ENCODE results near the gene RTP4. TPM values are rescaled to one million over a fixed set of nuclear protein-coding genes. Genes with fewer than 3 reads are reported as not detected.
"Not testable (repeated sequence)": the region's sequence is repeated elsewhere in the genome, so short reads cannot be mapped to it uniquely, and the experiment has no call there.

RTP4 gene
- total RNA-seq, 4 donors from 2014 or later, result 0.35 to 4.2 (median 0.95) TPM

DNA sequence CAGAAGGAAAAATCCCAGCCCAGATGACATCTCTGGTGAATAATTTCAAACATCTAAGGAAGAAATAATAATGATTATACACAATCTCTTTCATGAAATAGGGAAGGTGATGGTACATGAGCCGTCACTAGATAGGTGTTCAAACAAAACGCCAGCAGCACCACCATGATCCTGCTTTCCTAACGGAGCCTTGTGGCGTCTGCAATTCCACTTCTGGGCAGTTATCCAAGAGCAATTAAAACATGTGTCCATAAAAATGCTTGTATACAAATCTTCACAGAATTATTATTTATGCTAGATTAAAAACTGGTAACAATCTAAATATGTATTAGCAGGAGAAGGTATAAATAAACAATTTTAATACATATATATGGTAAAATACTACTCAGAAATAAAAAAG, 33.7 kb downstream of the RTP4 start:
- no peaks in the 10 kb centered on the region for H3K9me3 ChIP-seq
- peaks cover 0 to 8% (median 0%) of the 10 kb centered on the region in 3 donors for H3K4me1 ChIP-seq
- DNase-seq, result no peak
- no peak for TF ChIP-seq POLR2A (IDR thresholded peaks at IDR 0.05)
- peaks cover 0 to 21% (median 0%) of the 10 kb centered on the region in 4 donors for H3K27me3 ChIP-seq
- intact Hi-C loops (cut with DNase I), result no loop called here
- H3K27ac ChIP-seq, result no peak overlapping the region
- 63 to 67% methylated on average over 4 of the region's 4 CpGs for WGBS, 2 donors
- H3K36me3 ChIP-seq, result no peaks in the 10 kb centered on the region
- no peak overlapping the region for H3K4me3 ChIP-seq

DNA sequence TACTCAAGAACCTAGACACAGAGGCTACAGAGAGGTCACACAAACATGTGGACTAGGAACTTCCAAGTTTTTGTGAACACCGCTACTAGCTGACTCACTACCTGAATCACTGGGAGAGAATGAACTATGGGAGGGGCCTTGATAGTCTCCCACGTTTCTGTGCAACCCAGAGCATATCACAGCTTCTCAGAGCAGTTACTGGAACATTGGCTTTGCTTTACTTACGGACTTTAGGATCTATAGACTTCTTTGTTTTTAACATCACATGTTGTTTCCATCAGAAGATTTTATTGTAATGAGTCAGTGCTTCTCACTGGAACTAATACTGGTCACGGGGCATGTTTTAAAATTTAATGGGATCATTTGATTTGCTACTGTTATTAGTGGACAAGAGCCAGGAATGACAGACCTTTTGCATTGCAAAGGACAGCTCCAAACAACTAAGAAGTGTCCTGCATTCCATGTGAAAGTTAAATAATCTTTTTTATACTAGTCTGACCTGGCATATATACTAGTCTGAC, 35.6 kb downstream of the RTP4 start:
- H3K27ac ChIP-seq, result no peak overlapping the region
- intact Hi-C loops (cut with DNase I), result no loop called here
- TF ChIP-seq CTCF (IDR thresholded peaks at IDR 0.05) (no peak), POLR2A (IDR thresholded peaks at IDR 0.05) (no peak)
- H3K4me1 ChIP-seq, result peaks cover 0 to 8% (median 0%) of the 10 kb centered on the region in 3 donors
- H3K9me3 ChIP-seq, result no peaks in the 10 kb centered on the region
- DNase-seq, result no peak
- H3K36me3 ChIP-seq, result no peaks in the 10 kb centered on the region
- H3K27me3 ChIP-seq, result peaks cover 0 to 13% (median 0%) of the 10 kb centered on the region in 4 donors
- no peak overlapping the region for H3K4me3 ChIP-seq
- WGBS, 2 donors, result 15 to 25% methylated on average over 4 of the region's 4 CpGs

DNA sequence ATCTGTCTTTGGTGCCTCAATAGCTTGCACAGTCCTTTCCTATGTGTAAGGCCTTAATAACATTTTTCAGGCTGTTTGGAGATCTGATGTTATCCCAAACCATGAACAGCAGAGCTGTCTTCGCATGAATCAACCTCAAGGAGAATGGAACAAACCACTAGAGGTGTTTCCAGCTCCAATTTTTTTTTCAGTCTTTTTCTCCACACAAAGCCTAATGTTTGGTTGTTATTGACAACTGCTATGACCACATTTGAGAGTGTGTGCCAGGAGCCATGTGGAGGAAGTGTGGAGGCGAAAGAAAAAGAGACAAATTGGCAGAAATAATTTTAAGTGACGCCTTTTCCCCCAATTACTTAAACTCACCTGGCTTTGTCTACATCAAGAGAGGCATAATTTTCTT, 38.7 kb downstream of the RTP4 start:
- TF ChIP-seq POLR2A (IDR thresholded peaks at IDR 0.05) (no peak), CTCF (IDR thresholded peaks at IDR 0.05) (no peak)
- H3K4me3 ChIP-seq, result no peak overlapping the region
- no peaks in the 10 kb centered on the region for H3K36me3 ChIP-seq
- H3K27me3 ChIP-seq, result peaks cover 0 to 22% (median 0%) of the 10 kb centered on the region in 4 donors
- H3K27ac ChIP-seq, result no peak overlapping the region
- intact Hi-C loops (cut with DNase I), result no loop called here
- H3K4me1 ChIP-seq, result peaks cover 0 to 8% (median 0%) of the 10 kb centered on the region in 3 donors
- no peaks in the 10 kb centered on the region for H3K9me3 ChIP-seq
- WGBS, 2 donors, result 65 to 70% methylated on average over 3 of the region's 3 CpGs
- DNase-seq, result no peak

DNA sequence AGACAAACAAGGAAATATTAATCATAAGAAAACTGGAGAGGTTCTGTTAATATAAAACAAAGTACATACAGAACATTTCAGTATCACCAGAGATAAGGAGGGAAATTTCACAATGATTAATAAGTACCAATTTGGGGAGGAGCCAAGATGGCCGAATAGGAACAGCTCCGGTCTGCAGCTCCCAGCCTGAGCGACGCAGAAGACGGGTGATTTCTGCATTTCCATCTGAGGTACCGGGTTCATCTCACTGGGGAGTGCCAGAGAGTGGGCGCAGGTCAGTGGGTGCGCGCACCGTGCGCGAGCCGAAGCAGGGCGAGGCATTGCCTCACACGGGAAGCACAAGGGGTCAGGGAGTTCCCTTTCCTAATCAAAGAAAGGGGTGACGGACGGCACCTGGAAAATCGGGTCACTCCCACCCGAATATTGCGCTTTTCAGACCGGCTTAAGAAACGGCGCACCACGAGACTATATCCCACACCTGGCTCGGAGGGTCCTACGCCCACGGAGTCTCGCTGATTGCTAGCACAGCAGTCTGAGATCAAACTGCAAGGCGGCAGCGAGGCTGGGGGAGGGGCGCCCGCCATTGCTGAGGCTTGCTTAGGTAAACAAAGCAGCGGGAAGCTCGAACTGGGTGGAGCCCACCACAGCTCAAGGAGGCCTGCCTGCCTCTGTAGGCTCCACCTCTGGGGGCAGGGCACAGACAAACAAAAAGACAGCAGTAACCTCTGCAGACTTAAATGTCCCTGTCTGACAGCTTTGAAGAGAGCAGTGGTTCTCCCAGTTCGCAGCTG, 44.0 kb downstream of the RTP4 start:
- H3K4me3 ChIP-seq; H3K27ac ChIP-seq; H3K36me3 ChIP-seq; intact Hi-C loops (cut with DNase I); DNase-seq; H3K9me3 ChIP-seq; H3K4me1 ChIP-seq: not testable (repeated sequence)
- peaks cover 0 to 15% (median 0%) of the 10 kb centered on the region in 4 donors for H3K27me3 ChIP-seq
- 73 to 79% methylated on average over 5 to 6 of the region's 35 CpGs for WGBS, 2 donors

Other genes starting within 250 kb of the RTP4 start
- gene RPL39L, start 228.9 kb upstream of the RTP4 start, total RNA-seq, result 10 to 100 TPM in 2 of 4 donors, 1 to 10 TPM in 2; 2.4 to 18.6 (median 12.4) TPM
- gene RTP1, start 170.9 kb upstream of the RTP4 start, total RNA-seq, result not detected
- gene MASP1, start 76.6 kb upstream of the RTP4 start, total RNA-seq, result 1 to 10 TPM in 3 of 4 donors, under 1 TPM in 1; 0.92 to 4.6 (median 1.2) TPM